Neural progenitor cell (in vitro differentiated cells): ENCODE results near the gene INHBA. TPM values are rescaled to one million over a fixed set of nuclear protein-coding genes. Genes with fewer than 3 reads are reported as not detected.

ENCODE experiments used
- DNase-seq: peaks from one replicate; pipeline ENCODE4 v3.0.0-alpha.2; 2016; ENCODE audit warnings: low spot score
- H2AFZ ChIP-seq: fragments of 200-600 bp; sonication (generic); replicated peaks from 2 replicates; pipeline ENCODE4 v1.6.1; 2016; ENCODE audit warnings: antibody characterized with exemption
- H3F3A ChIP-seq: fragments of 200-600 bp; sonication (generic); 2 replicates; pipeline ENCODE4 v1.6.1; 2016; ENCODE audit warnings: antibody characterized with exemption, low read depth
- H3K27ac ChIP-seq: fragments of 200-600 bp; sonication (generic); 2 replicates; pipeline ENCODE4 v1.5.1; 2016; ENCODE audit warnings: mild to moderate bottlenecking
- H3K27me3 ChIP-seq: fragments of 200-600 bp; sonication (generic); 2 replicates; pipeline ENCODE4 v1.6.1; 2016; ENCODE audit warnings: mild to moderate bottlenecking, moderate library complexity
- H3K36me3 ChIP-seq: fragments of 200-600 bp; sonication (generic); 2 replicates; pipeline ENCODE4 v1.5.1; 2016
- H3K4me1 ChIP-seq: fragments of 200-600 bp; sonication (generic); 2 replicates; pipeline ENCODE4 v1.6.1; 2016; ENCODE audit warnings: mixed run types
- H3K4me2 ChIP-seq: fragments of 200-600 bp; sonication (generic); 2 replicates; pipeline ENCODE4 v1.6.1; 2016
- H3K4me3 ChIP-seq: fragments of 200-600 bp; sonication (generic); 2 replicates; pipeline ENCODE4 v1.5.1; 2016
- H3K79me2 ChIP-seq: fragments of 200-600 bp; sonication (generic); 2 replicates; pipeline ENCODE4 v1.6.1; 2016; ENCODE audit warnings: low read depth
- H3K9ac ChIP-seq: fragments of 200-600 bp; sonication (generic); 2 replicates; pipeline ENCODE4 v1.6.1; 2016
- H3K9me3 ChIP-seq: fragments of 200-600 bp; sonication (generic); 2 replicates; pipeline ENCODE4 v1.5.1; 2016; ENCODE audit warnings: low read depth
- H4K20me1 ChIP-seq: fragments of 200-600 bp; sonication (generic); 2 replicates; pipeline ENCODE4 v1.6.1; 2016; ENCODE audit warnings: low read depth
- H3K27ac Mint-ChIP-seq: 3 replicates; pipeline ENCODE4 v1.8.0; 2021; ENCODE audit warnings: mixed read lengths
- H3K27me3 Mint-ChIP-seq: 2 replicates; pipeline ENCODE4 v1.8.0; 2022; ENCODE audit warnings: low read depth, mild to moderate bottlenecking, inconsistent platforms, moderate library complexity, mixed read lengths; ENCODE audit not compliant: insufficient read depth
- H3K36me3 Mint-ChIP-seq: 3 replicates; pipeline ENCODE4 v1.8.0; 2021; ENCODE audit warnings: mixed read lengths
- H3K4me1 Mint-ChIP-seq: 3 replicates; pipeline ENCODE4 v1.8.0; 2021; ENCODE audit warnings: mixed read lengths
- H3K4me3 Mint-ChIP-seq: 3 replicates; pipeline ENCODE4 v1.8.0; 2021; ENCODE audit warnings: mild to moderate bottlenecking, moderate library complexity, mixed read lengths
- H3K9me3 Mint-ChIP-seq: 3 replicates; pipeline ENCODE4 v1.8.0; 2020; ENCODE audit warnings: mixed read lengths
- CTCF ChIP-seq: fragments of 200-600 bp; sonication (generic); IDR thresholded peaks from 2 replicates; pipeline ENCODE4 v1.5.1; 2017; ENCODE audit warnings: antibody characterized with exemption, mild to moderate bottlenecking
- EZH2 ChIP-seq: fragments of 200-600 bp; sonication (generic); IDR thresholded peaks from 2 replicates; pipeline ENCODE4 v1.6.1; 2017; ENCODE audit warnings: antibody characterized with exemption, mild to moderate bottlenecking, moderate library complexity
- EZH2phosphoT487 ChIP-seq: fragments of 200-600 bp; sonication (generic); IDR thresholded peaks from 2 replicates; pipeline ENCODE4 v1.6.1; 2017; ENCODE audit warnings: antibody characterized with exemption
- total RNA-seq: library from RNA; depleted of rRNA; stranded (reverse); fragments of >200 nt; gene quantifications from 2 replicates; pipeline ENCODE4 v1.2.3, GENCODE V29; 2015; ENCODE audit warnings: low replicate concordance

The INHBA gene
- total RNA-seq, 1 donor from 2014 or later = 0.09 TPM

GRCh38 chr7:41710838-41711237 lies 7.9 kb upstream of the INHBA start:
- Histone ChIP-seq H2AFZ (no peak overlapping the region), H3K4me3 (no peak overlapping the region), H3K79me2 (no peaks in the 10 kb centered on the region), H3F3A (no peaks in the 10 kb centered on the region), H3K9me3 (no peaks in the 10 kb centered on the region), H3K27ac (no peak overlapping the region), H3K36me3 (no peaks in the 10 kb centered on the region), H3K27me3 (peaks cover 22% of the 10 kb centered on the region), H3K4me2 (no peak overlapping the region), H3K9ac (no peak overlapping the region), H4K20me1 (no peaks in the 10 kb centered on the region), H3K4me1 (peaks cover 4% of the 10 kb centered on the region)
- H3K4me1 Mint-ChIP-seq = peaks cover 5% of the 10 kb centered on the region
- TF ChIP-seq EZH2phosphoT487 (no peak), CTCF (no peak), EZH2 (no peak)
- no peaks in the 10 kb centered on the region for H3K9me3 Mint-ChIP-seq
- peaks cover 4% of the 10 kb centered on the region for H3K27me3 Mint-ChIP-seq
- no peaks in the 10 kb centered on the region for H3K36me3 Mint-ChIP-seq
- H3K27ac Mint-ChIP-seq = no peak overlapping the region
- H3K4me3 Mint-ChIP-seq = no peak overlapping the region
- no peak for DNase-seq

- no peaks in the 10 kb centered on the region for H3K36me3 Mint-ChIP-seq
- H3K27me3 Mint-ChIP-seq = peaks cover 4% of the 10 kb centered on the region
- no peaks in the 10 kb centered on the region for H4K20me1 ChIP-seq
- peaks cover 26% of the 10 kb centered on the region for H3K27me3 ChIP-seq
- H3K27ac ChIP-seq = no peak overlapping the region
- no peaks in the 10 kb centered on the region for H3K79me2 ChIP-seq
- H3K27ac Mint-ChIP-seq = no peak overlapping the region
- no peaks in the 10 kb centered on the region for H3K9me3 ChIP-seq
- no peak overlapping the region for H2AFZ ChIP-seq
- H3K4me2 ChIP-seq = no peak overlapping the region
- H3F3A ChIP-seq = no peaks in the 10 kb centered on the region
- no peak for DNase-seq
- H3K4me3 Mint-ChIP-seq = no peak overlapping the region
- H3K9ac ChIP-seq = no peak overlapping the region
- H3K4me1 Mint-ChIP-seq = peaks cover 10% of the 10 kb centered on the region
- H3K4me1 ChIP-seq = peaks cover 7% of the 10 kb centered on the region
- H3K36me3 ChIP-seq = no peaks in the 10 kb centered on the region
- H3K4me3 ChIP-seq = no peak overlapping the region
- TF ChIP-seq EZH2 (no peak), EZH2phosphoT487 (no peak), CTCF (no peak)
- H3K9me3 Mint-ChIP-seq = no peaks in the 10 kb centered on the region
Measured at GRCh38 chr7:41709621-41710020, 6.7 kb upstream of the INHBA start.

- no peaks in the 10 kb centered on the region for H3K9me3 Mint-ChIP-seq
- Histone ChIP-seq H3K4me1 (peaks cover 7% of the 10 kb centered on the region), H2AFZ (no peak overlapping the region), H4K20me1 (no peaks in the 10 kb centered on the region), H3K79me2 (no peaks in the 10 kb centered on the region), H3K36me3 (no peaks in the 10 kb centered on the region), H3F3A (no peaks in the 10 kb centered on the region), H3K27me3 (peaks cover 26% of the 10 kb centered on the region), H3K27ac (no peak overlapping the region), H3K9me3 (no peaks in the 10 kb centered on the region), H3K4me3 (no peak overlapping the region), H3K4me2 (no peak overlapping the region), H3K9ac (no peak overlapping the region)
- peaks cover 15% of the 10 kb centered on the region for H3K4me1 Mint-ChIP-seq
- H3K4me3 Mint-ChIP-seq = no peak overlapping the region
- peaks cover 6% of the 10 kb centered on the region for H3K27me3 Mint-ChIP-seq
- no peaks in the 10 kb centered on the region for H3K36me3 Mint-ChIP-seq
- no peak for DNase-seq
- no peak overlapping the region for H3K27ac Mint-ChIP-seq
- TF ChIP-seq CTCF (no peak), EZH2 (no peak), EZH2phosphoT487 (no peak)
Measured at GRCh38 chr7:41708581-41709358, 5.9 kb upstream of the INHBA start.
